Neural cell (in vitro differentiated cells): ENCODE data around the gene SLC38A7. TPM values are rescaled to one million over a fixed set of nuclear protein-coding genes. Genes with fewer than 3 reads are reported as not detected.

ENCODE experiments used
- H2AFZ ChIP-seq: fragments of 200-600, 300-800 bp; sonication (generic), shearing (Covaris generic); 2 replicates; pipeline ENCODE4 v1.6.0; 2014; ENCODE audit warnings: low read depth, mild to moderate bottlenecking, antibody characterized with exemption, low read length, moderate library complexity
- H3F3A ChIP-seq: fragments of 200-600 bp; shearing (Covaris generic); 2 replicates; pipeline ENCODE4 v1.6.1; 2016; ENCODE audit warnings: mild to moderate bottlenecking, moderate library complexity, mixed read lengths, antibody characterized with exemption, low read length; ENCODE audit not compliant: insufficient read depth, poor library complexity, severe bottlenecking
- H3K27ac ChIP-seq: fragments of 200-600, 300-800 bp; sonication (generic), shearing (Covaris generic); 2 replicates; pipeline ENCODE4 v1.5.1; 2014; ENCODE audit warnings: mild to moderate bottlenecking, low read length, moderate library complexity
- H3K27me3 ChIP-seq: fragments of 300-800, 200-600 bp; sonication (generic), shearing (Covaris generic); 2 replicates; pipeline ENCODE4 v1.6.0; 2014; ENCODE audit warnings: mild to moderate bottlenecking, low read depth, low read length, moderate library complexity; ENCODE audit not compliant: insufficient read depth
- H3K36me3 ChIP-seq: fragments of 300-800, 200-600 bp; sonication (generic), shearing (Covaris generic); 2 replicates; pipeline ENCODE4 v1.5.1; 2014; ENCODE audit warnings: mild to moderate bottlenecking, antibody characterized with exemption, low read length, moderate library complexity; ENCODE audit not compliant: insufficient read depth
- H3K4me2 ChIP-seq: fragments of 300-800, 200-600 bp; sonication (generic), shearing (Covaris generic); 2 replicates; pipeline ENCODE4 v1.6.0; 2014; ENCODE audit warnings: mild to moderate bottlenecking, low read length
- H3K4me3 ChIP-seq: fragments of 300-800, 200-600 bp; sonication (generic), shearing (Covaris generic); 2 replicates; pipeline ENCODE4 v1.5.1; 2014; ENCODE audit warnings: mild to moderate bottlenecking, low read length, moderate library complexity
- H3K79me2 ChIP-seq: fragments of 200-600 bp; shearing (Covaris generic); replicated peaks from 2 replicates; pipeline ENCODE4 v1.6.0; 2014; ENCODE audit warnings: mild to moderate bottlenecking, low read length, moderate library complexity; ENCODE audit not compliant: insufficient read depth
- H3K9ac ChIP-seq: fragments of 300-800, 200-600 bp; sonication (generic), shearing (Covaris generic); 2 replicates; pipeline ENCODE4 v1.6.1; 2016; ENCODE audit warnings: mild to moderate bottlenecking, low read length, mixed read lengths
- H3K9me2 ChIP-seq: fragments of 200-600 bp; shearing (Covaris generic); 2 replicates; pipeline ENCODE4 v1.6.1; 2016; ENCODE audit warnings: mild to moderate bottlenecking, low read length, mixed read lengths; ENCODE audit not compliant: insufficient read depth
- H3K9me3 ChIP-seq: fragments of 200-600, 300-800 bp; sonication (generic), shearing (Covaris generic); 2 replicates; pipeline ENCODE4 v1.6.1; 2016; ENCODE audit warnings: mild to moderate bottlenecking, mixed run types, low read length, moderate library complexity, mixed read lengths
- H4K20me1 ChIP-seq: fragments of 200-600 bp; shearing (Covaris generic); 2 replicates; pipeline ENCODE4 v1.6.1; 2016; ENCODE audit warnings: mild to moderate bottlenecking, mixed run types; ENCODE audit not compliant: insufficient read depth
- EP300 ChIP-seq: fragments of 450-650 bp; conservative IDR thresholded peaks from 2 replicates; pipeline ENCODE4 v1.6.1; 2014; ENCODE audit warnings: antibody characterized with exemption, mild to moderate bottlenecking, moderate library complexity; ENCODE audit not compliant: poor library complexity, severe bottlenecking
- EZH2 ChIP-seq: fragments of 200-600, 300-800 bp; shearing (Covaris generic), sonication (generic); IDR thresholded peaks from 2 replicates; pipeline ENCODE4 v1.6.1; 2014; ENCODE audit warnings: antibody characterized with exemption, low read length, borderline replicate concordance, mild to moderate bottlenecking; ENCODE audit not compliant: insufficient read depth, poor library complexity, severe bottlenecking
- MXI1 ChIP-seq: fragments of 450-650 bp; conservative IDR thresholded peaks from 2 replicates; pipeline ENCODE4 v1.6.1; 2014; ENCODE audit warnings: antibody characterized with exemption, mild to moderate bottlenecking; ENCODE audit not compliant: poor library complexity, severe bottlenecking
- POLR2AphosphoS5 ChIP-seq: IDR thresholded peaks from 2 replicates; pipeline ENCODE4 v1.6.1; 2012
- RAD21 ChIP-seq: fragments of 450-650 bp; conservative IDR thresholded peaks from 2 replicates; pipeline ENCODE4 v1.6.1; 2014; ENCODE audit warnings: antibody characterized with exemption, mild to moderate bottlenecking, moderate library complexity
- SMC3 ChIP-seq: fragments of 450-650 bp; conservative IDR thresholded peaks from 2 replicates; pipeline ENCODE4 v1.6.1; 2014; ENCODE audit warnings: antibody characterized with exemption, mild to moderate bottlenecking, moderate library complexity; ENCODE audit not compliant: poor library complexity
- TAF1 ChIP-seq: IDR thresholded peaks from 2 replicates; pipeline ENCODE4 v1.6.1; 2012; ENCODE audit warnings: low read depth
- polyA plus RNA-seq: library from polyadenylated mRNA; depleted of rRNA; stranded (reverse); fragments of >200 nt; gene quantifications from 2 replicates; pipeline ENCODE4 v1.2.3, GENCODE V29; 2014
- TF ChIP-seq, protein P1 (sequence below): fragments of 450-650 bp; IDR thresholded peaks from 2 replicates; pipeline ENCODE4 v1.5.1; 2014; ENCODE audit warnings: antibody characterized with exemption, mild to moderate bottlenecking, moderate library complexity; ENCODE audit not compliant: poor library complexity, severe bottlenecking
- TF ChIP-seq, protein P2 (sequence below): IDR thresholded peaks from 2 replicates; pipeline ENCODE4 v1.6.1; 2012; ENCODE audit warnings: borderline replicate concordance

SLC38A7 gene
- polyA plus RNA-seq, 1 donor from 2014 or later: 10.2 TPM

DNA sequence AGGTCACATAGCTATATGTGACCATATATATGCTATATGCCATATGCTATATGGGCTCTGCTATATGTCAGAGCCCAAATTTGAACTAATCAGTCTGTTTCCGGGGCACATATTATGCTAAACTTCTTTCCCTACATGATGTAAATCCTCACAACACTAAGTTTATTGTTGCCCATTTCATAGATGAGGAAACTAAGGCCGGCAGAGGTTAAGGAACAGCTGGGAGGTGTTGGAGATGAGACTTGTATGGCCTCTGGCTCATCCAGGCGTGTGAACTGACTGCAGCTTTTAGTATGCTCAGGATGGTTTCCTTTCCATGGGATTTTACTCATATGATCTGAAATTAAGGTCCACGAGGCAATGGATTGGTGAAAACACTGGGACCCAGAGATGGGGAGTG lies 37.5 kb downstream of the SLC38A7 start:
- Histone ChIP-seq H4K20me1 (no peaks in the 10 kb centered on the region), H3K4me3 (no peak overlapping the region), H3K79me2 (no peaks in the 10 kb centered on the region), H3K9ac (no peak overlapping the region), H2AFZ (no peak overlapping the region), H3K9me2 (no peaks in the 10 kb centered on the region), H3K27me3 (no peaks in the 10 kb centered on the region), H3K36me3 (no peaks in the 10 kb centered on the region), H3K9me3 (no peaks in the 10 kb centered on the region), H3K4me2 (no peak overlapping the region), H3K27ac (no peak overlapping the region), H3F3A (no peaks in the 10 kb centered on the region)
- TF ChIP-seq POLR2AphosphoS5 (no peak), MXI1 (no peak), EP300 (no peak), EZH2 (no peak), SMC3 (no peak), RAD21 (no peak), TAF1 (no peak)
- TF ChIP-seq, protein P1, sequence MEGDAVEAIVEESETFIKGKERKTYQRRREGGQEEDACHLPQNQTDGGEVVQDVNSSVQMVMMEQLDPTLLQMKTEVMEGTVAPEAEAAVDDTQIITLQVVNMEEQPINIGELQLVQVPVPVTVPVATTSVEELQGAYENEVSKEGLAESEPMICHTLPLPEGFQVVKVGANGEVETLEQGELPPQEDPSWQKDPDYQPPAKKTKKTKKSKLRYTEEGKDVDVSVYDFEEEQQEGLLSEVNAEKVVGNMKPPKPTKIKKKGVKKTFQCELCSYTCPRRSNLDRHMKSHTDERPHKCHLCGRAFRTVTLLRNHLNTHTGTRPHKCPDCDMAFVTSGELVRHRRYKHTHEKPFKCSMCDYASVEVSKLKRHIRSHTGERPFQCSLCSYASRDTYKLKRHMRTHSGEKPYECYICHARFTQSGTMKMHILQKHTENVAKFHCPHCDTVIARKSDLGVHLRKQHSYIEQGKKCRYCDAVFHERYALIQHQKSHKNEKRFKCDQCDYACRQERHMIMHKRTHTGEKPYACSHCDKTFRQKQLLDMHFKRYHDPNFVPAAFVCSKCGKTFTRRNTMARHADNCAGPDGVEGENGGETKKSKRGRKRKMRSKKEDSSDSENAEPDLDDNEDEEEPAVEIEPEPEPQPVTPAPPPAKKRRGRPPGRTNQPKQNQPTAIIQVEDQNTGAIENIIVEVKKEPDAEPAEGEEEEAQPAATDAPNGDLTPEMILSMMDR: no peak
- TF ChIP-seq, protein P2, sequence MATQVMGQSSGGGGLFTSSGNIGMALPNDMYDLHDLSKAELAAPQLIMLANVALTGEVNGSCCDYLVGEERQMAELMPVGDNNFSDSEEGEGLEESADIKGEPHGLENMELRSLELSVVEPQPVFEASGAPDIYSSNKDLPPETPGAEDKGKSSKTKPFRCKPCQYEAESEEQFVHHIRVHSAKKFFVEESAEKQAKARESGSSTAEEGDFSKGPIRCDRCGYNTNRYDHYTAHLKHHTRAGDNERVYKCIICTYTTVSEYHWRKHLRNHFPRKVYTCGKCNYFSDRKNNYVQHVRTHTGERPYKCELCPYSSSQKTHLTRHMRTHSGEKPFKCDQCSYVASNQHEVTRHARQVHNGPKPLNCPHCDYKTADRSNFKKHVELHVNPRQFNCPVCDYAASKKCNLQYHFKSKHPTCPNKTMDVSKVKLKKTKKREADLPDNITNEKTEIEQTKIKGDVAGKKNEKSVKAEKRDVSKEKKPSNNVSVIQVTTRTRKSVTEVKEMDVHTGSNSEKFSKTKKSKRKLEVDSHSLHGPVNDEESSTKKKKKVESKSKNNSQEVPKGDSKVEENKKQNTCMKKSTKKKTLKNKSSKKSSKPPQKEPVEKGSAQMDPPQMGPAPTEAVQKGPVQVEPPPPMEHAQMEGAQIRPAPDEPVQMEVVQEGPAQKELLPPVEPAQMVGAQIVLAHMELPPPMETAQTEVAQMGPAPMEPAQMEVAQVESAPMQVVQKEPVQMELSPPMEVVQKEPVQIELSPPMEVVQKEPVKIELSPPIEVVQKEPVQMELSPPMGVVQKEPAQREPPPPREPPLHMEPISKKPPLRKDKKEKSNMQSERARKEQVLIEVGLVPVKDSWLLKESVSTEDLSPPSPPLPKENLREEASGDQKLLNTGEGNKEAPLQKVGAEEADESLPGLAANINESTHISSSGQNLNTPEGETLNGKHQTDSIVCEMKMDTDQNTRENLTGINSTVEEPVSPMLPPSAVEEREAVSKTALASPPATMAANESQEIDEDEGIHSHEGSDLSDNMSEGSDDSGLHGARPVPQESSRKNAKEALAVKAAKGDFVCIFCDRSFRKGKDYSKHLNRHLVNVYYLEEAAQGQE: no peak

DNA sequence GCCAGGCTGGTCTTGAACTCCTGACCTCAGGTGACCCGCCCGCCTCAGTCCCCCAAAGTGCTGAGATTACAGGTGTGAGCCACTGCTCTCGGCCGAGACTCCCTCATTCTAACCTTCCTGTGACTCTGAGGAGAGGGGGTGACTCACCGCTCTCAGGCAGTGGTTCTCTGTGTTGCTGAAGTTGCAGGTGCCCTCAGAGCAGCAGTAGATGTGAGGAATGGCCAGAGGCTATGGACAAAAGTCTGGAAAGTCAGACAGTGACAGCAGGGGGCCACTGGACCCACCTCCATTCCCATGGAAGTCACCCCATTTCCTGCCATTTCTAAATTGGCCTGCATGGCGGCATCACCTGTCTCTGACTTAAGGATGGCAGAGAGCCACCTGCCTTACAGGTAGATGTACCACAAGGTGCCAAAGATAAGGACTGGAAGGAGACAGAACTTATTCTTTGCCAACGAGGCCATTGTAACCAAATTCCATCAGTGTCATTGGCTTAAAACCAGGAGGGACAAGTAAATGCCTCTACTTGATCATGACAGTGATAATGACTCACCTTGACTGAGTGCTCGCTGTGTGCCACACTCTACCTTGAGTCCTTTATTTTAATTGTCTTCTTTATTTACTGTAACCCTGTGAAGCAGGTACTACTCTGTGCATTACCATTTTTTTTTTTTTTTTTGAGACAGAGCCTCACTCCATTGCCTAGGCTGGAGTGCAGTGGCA lies 39.6 kb downstream of the SLC38A7 start:
- no peaks in the 10 kb centered on the region for H3K27me3 ChIP-seq

More for the DNA sequence above, 39.6 kb downstream of the SLC38A7 start:
- no peaks in the 10 kb centered on the region for H3K9me3 ChIP-seq
- no peak overlapping the region for H3K4me3 ChIP-seq
- H3F3A ChIP-seq: no peaks in the 10 kb centered on the region
- no peak overlapping the region for H3K27ac ChIP-seq
- no peaks in the 10 kb centered on the region for H3K79me2 ChIP-seq
- H2AFZ ChIP-seq: no peak overlapping the region
- no peaks in the 10 kb centered on the region for H3K36me3 ChIP-seq
- H3K9me2 ChIP-seq: no peaks in the 10 kb centered on the region
- no peak overlapping the region for H3K9ac ChIP-seq
- H4K20me1 ChIP-seq: no peaks in the 10 kb centered on the region
- no peak for TF ChIP-seq SMC3
- TF ChIP-seq EP300: no peak
- no peak for TF ChIP-seq TAF1
- TF ChIP-seq RAD21: no peak
- TF ChIP-seq, protein P1: no peak
- no peak for TF ChIP-seq MXI1
- TF ChIP-seq, protein P2: no peak
- no peak for TF ChIP-seq EZH2
- TF ChIP-seq POLR2AphosphoS5: no peak
- no peak overlapping the region for H3K4me2 ChIP-seq
